ENCODE data around the gene SERTAD3.
"Not testable (repeated sequence)": the region's sequence is repeated elsewhere in the genome, so short reads cannot be mapped to it uniquely, and the experiment has no call there.

Gene SERTAD3

GRCh38 chr19:40424637-40425449 lies 19.3 kb downstream of the SERTAD3 start:
- no peak for DNase-seq

GRCh38 chr19:40423938-40424337 lies 20.2 kb downstream of the SERTAD3 start:
- DNase-seq: no peak

- DNase-seq: no peak
These were observed 21.2 kb downstream of the SERTAD3 start for GRCh38 chr19:40422748-40423566.

- DNase-seq: no peak
These were observed 22.0 kb downstream of the SERTAD3 start for GRCh38 chr19:40421993-40422747.

GRCh38 chr19:40420766-40421765 lies 23.1 kb downstream of the SERTAD3 start:
- DNase-seq: peak; percentile 88

- DNase-seq: no peak
These were observed 23.7 kb downstream of the SERTAD3 start for GRCh38 chr19:40420451-40420765.

- no peak for DNase-seq
These were observed 24.4 kb downstream of the SERTAD3 start for GRCh38 chr19:40419780-40420179.

- no peak for DNase-seq
These were observed 25.0 kb downstream of the SERTAD3 start for GRCh38 chr19:40419066-40419612.

- no peak for DNase-seq
These were observed 26.1 kb downstream of the SERTAD3 start for GRCh38 chr19:40418040-40418439.

GRCh38 chr19:40417643-40417981 lies 26.5 kb downstream of the SERTAD3 start:
- DNase-seq: no peak

GRCh38 chr19:40416918-40417642 lies 27.1 kb downstream of the SERTAD3 start:
- DNase-seq: no peak

- no peak for DNase-seq
These were observed 28.4 kb downstream of the SERTAD3 start for GRCh38 chr19:40415768-40416167.

GRCh38 chr19:40414542-40415535 lies 29.3 kb downstream of the SERTAD3 start:
- no peak for DNase-seq

- no peak for DNase-seq
These were observed 30.8 kb downstream of the SERTAD3 start, which contains the start of gene PRX for GRCh38 chr19:40413291-40413845. Gene PRX (minus strand): TSS chr19:40413378. CDS start chr19:40407932, 5,446 bp downstream.

GRCh38 chr19:40412866-40413265 lies 31.3 kb downstream of the SERTAD3 start:
- no peak for DNase-seq

- DNase-seq: no peak
These were observed 32.1 kb downstream of the SERTAD3 start for GRCh38 chr19:40411958-40412499.

GRCh38 chr19:40411125-40411842 lies 32.9 kb downstream of the SERTAD3 start:
- DNase-seq: no peak

- no peak for DNase-seq
These were observed 34.1 kb downstream of the SERTAD3 start for GRCh38 chr19:40410030-40410389.

GRCh38 chr19:40408598-40408925 lies 35.6 kb downstream of the SERTAD3 start:
- DNase-seq: not testable (repeated sequence)
